A673 (cell line): ENCODE data around the gene MAPK8IP1. TPM values are rescaled to one million over a fixed set of nuclear protein-coding genes. Genes with fewer than 3 reads are reported as not detected.

Experiments used
- BruUV-seq: library from RNA; stranded (reverse); fragments of 400-500 nt; replicated peaks from 2 replicates; lab custom pipeline; 2021; lab: Mats Ljungman, UMichigan
- CTCF ChIA-PET: fragments of 300-600 bp; sonication (Branson Sonifier 250); formaldehyde crosslinking; loops from one replicate; lab custom pipeline; 2022; ENCODE audit warnings: antibody characterized with exemption; lab: Charles Lee
- POLR2A ChIA-PET: fragments of 300-600 bp; sonication (Branson Sonifier 250); formaldehyde crosslinking; loops from one replicate; lab custom pipeline; 2022; ENCODE audit warnings: antibody characterized with exemption; ENCODE audit not compliant: low non-redundant PET; lab: Charles Lee
- DNase-seq: peaks from one replicate; pipeline ENCODE4 v3.0.0-alpha.2; 2015; ENCODE audit warnings: low spot score
- H3K27ac ChIP-seq: fragments of 200-600 bp; sonication (generic); 2 replicates; pipeline ENCODE4 v1.5.1; 2016; ENCODE audit warnings: mixed run types, low read depth, mild to moderate bottlenecking, mixed read lengths, antibody characterized with exemption, low read length; ENCODE audit not compliant: poor library complexity, severe bottlenecking
- H3K27me3 ChIP-seq: fragments of 200-600 bp; sonication (generic); replicated peaks from 2 replicates; pipeline ENCODE4 v1.6.1; 2017; ENCODE audit warnings: mixed run types, low read depth, mild to moderate bottlenecking, mixed read lengths, antibody characterized with exemption, low read length; ENCODE audit not compliant: insufficient read depth, poor library complexity
- H3K36me3 ChIP-seq: fragments of 200-600 bp; sonication (generic); 2 replicates; pipeline ENCODE4 v1.6.1; 2016; ENCODE audit warnings: mixed run types, mild to moderate bottlenecking, mixed read lengths, antibody characterized with exemption, low read length; ENCODE audit not compliant: insufficient read depth, poor library complexity, severe bottlenecking
- H3K4me1 ChIP-seq: fragments of 200-600 bp; sonication (generic); 2 replicates; pipeline ENCODE4 v1.6.1; 2017; ENCODE audit warnings: mixed run types, mild to moderate bottlenecking, mixed read lengths, antibody characterized with exemption, low read length; ENCODE audit not compliant: insufficient read depth, poor library complexity, severe bottlenecking
- H3K4me3 ChIP-seq: fragments of 200-600 bp; sonication (generic); 2 replicates; pipeline ENCODE4 v1.5.1; 2016; ENCODE audit warnings: low read depth, mixed run types, mild to moderate bottlenecking, mixed read lengths, low read length; ENCODE audit not compliant: poor library complexity, severe bottlenecking
- H3K9me3 ChIP-seq: fragments of 200-600 bp; sonication (generic); 2 replicates; pipeline ENCODE4 v1.6.1; 2016; ENCODE audit warnings: mixed run types, low read depth, mild to moderate bottlenecking, mixed read lengths, antibody characterized with exemption, low read length; ENCODE audit not compliant: poor library complexity, severe bottlenecking
- EZH2 ChIP-seq: fragments of 200-600 bp; sonication (generic); IDR thresholded peaks from 2 replicates; pipeline ENCODE4 v1.6.1; 2017; ENCODE audit warnings: borderline replicate concordance, low read depth, mild to moderate bottlenecking, mixed read lengths, antibody characterized with exemption, low read length; ENCODE audit not compliant: poor library complexity, severe bottlenecking
- intact Hi-C: fragments of 100-400 bp; cut with micrococcal nuclease; formaldehyde crosslinking; loops from one replicate; pipeline ENCODE4 v1.10.0; 2022; ENCODE audit not compliant: unreplicated experiment
- total RNA-seq: library from RNA; stranded (reverse); gene quantifications from 2 replicates; pipeline ENCODE4 v1.2.3, GENCODE V29; 2021
- TF ChIP-seq, protein P1 (sequence below): fragments of 300-800, 200-600 bp; sonication (generic); conservative IDR thresholded peaks from 2 replicates; pipeline ENCODE4 v1.5.1; 2017; ENCODE audit warnings: low read depth, mild to moderate bottlenecking, antibody characterized with exemption, low read length, moderate library complexity, mixed read lengths

Gene MAPK8IP1
- total RNA-seq, 1 experiment from 2014 or later: 46.0 TPM

DNA sequence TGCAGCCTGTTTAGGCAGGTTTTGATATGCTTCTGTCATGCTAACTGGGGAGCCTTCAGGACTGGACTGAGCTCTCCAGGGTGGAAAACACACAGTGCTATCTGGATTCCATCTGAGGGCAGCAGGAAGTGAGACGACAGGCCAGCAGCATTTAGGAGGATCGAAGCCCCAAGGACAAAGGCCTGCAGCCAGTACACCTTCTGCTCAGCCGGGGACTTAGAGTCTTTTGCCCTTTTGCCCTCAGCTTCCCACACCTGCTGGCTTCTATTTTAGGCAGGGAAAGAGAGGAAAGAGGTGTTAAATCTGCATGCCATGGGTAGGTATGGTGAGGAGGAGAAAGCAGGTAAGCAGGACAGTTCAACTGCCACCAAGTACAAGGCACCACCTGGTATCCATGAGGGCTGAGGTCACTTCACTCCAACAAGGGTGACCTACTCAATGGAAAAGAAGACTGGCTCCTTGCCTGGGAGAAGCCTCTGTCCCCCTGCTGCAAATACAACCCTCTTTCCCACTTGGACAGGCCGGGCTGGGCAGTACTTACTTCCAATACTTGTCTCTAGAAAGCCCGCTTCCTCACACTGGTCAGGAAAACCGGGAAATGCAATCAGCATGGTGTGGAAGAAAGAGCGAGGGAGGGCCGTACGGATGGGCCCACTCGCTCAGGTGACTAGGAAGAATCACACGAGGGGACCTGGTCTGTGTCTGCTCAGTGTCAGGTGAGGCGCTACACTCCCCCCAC, 49.3 kb downstream of the MAPK8IP1 start:
- intact Hi-C loops: no loop called here
- H3K4me3 ChIP-seq: no peak overlapping the region
- H3K9me3 ChIP-seq: no peaks in the 10 kb centered on the region
- H3K4me1 ChIP-seq: no peaks in the 10 kb centered on the region
- POLR2A ChIA-PET: no interaction called here
- no peak for TF ChIP-seq EZH2
- TF ChIP-seq, protein P1, sequence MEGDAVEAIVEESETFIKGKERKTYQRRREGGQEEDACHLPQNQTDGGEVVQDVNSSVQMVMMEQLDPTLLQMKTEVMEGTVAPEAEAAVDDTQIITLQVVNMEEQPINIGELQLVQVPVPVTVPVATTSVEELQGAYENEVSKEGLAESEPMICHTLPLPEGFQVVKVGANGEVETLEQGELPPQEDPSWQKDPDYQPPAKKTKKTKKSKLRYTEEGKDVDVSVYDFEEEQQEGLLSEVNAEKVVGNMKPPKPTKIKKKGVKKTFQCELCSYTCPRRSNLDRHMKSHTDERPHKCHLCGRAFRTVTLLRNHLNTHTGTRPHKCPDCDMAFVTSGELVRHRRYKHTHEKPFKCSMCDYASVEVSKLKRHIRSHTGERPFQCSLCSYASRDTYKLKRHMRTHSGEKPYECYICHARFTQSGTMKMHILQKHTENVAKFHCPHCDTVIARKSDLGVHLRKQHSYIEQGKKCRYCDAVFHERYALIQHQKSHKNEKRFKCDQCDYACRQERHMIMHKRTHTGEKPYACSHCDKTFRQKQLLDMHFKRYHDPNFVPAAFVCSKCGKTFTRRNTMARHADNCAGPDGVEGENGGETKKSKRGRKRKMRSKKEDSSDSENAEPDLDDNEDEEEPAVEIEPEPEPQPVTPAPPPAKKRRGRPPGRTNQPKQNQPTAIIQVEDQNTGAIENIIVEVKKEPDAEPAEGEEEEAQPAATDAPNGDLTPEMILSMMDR: no peak
- H3K27ac ChIP-seq: no peak overlapping the region
- no peak for DNase-seq
- BruUV-seq: no TSS peak
- H3K36me3 ChIP-seq: peaks cover 46% of the 10 kb centered on the region
- H3K27me3 ChIP-seq: no peaks in the 10 kb centered on the region
- CTCF ChIA-PET: interaction anchor here (0.7 kb wide), 1 partner anchor 62 kb away, joined by 3 read pairs; no protein-coding TSS in a partner anchor

DNA sequence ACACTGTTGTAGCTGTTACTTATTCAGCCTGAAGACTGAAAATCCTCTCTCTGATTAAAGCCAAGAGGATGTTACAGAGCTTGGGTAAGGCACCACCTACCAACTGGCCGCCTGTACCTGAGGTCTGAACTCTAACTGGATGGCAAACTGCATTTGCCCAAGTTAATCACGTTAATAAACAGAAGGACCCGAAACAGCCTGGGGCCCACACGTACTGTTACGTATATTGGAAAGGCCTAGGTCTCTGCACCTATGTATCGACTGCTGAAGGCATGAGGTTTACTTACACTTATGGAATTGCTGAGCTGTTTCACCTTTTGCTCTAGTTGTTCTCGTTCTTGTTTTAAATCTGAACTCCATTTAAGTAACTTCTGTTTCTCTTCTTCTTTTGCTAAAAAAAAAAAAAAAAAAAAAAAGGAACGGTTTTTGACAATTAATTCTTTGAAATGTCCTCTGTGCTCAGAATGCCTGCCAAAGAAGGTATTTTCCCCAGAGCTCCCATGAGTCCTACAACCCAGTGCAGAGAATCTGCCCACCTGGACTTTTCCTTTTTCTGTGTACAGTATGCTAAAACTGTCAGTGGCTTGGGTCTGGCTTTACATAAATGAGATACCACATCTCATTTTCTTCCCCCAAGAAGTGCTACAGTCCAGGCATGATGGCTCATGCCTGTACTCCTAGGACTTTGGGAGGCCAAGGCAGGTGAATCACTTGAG, 50.1 kb downstream of the MAPK8IP1 start:
- intact Hi-C loops: no loop called here
- TF ChIP-seq, protein P1: no peak
- no peak for TF ChIP-seq EZH2
- ChIA-PET CTCF (no interaction called here), POLR2A (no interaction called here)
- Histone ChIP-seq H3K27ac (no peak overlapping the region), H3K27me3 (no peaks in the 10 kb centered on the region), H3K9me3 (no peaks in the 10 kb centered on the region), H3K4me1 (no peaks in the 10 kb centered on the region), H3K4me3 (no peak overlapping the region), H3K36me3 (peaks cover 46% of the 10 kb centered on the region)
- BruUV-seq: no TSS peak
- no peak for DNase-seq

DNA sequence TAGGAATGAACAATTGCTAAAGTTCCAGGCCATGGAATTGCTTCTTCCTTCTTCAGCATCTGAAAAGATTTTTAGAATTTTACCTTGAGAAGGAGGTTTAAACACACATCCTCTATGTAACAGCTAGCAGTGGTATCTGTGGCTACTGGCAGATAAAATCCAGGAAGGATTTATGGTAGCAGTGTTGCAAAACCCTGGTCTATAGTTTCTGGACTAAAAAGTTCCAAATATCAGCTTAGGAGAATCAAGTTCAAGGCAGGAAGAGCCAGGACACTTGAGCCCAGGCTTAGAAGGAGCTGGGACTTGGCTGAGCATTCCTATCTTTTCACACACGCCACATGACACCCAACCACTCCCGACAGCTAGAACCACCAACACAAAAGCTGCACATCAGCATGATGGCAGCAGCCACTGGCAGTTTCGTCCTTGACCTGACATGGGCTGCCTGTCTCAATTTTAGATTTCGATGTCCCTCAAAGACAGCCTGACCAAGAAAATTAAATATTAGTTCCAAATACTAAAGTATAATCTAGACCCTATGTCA, 51.1 kb downstream of the MAPK8IP1 start:
- intact Hi-C loops: no loop called here
- no peak for TF ChIP-seq EZH2
- TF ChIP-seq, protein P1: no peak
- Histone ChIP-seq H3K36me3 (peaks cover 46% of the 10 kb centered on the region), H3K9me3 (no peaks in the 10 kb centered on the region), H3K4me3 (no peak overlapping the region), H3K27ac (no peak overlapping the region), H3K27me3 (no peaks in the 10 kb centered on the region), H3K4me1 (no peaks in the 10 kb centered on the region)
- ChIA-PET POLR2A (interaction anchor here (0.6 kb wide), 1 partner anchor 307 kb away, joined by 4 read pairs; no protein-coding TSS in a partner anchor), CTCF (interaction anchor here (0.7 kb wide), 1 partner anchor 703 kb away, joined by 3 read pairs; no protein-coding TSS in a partner anchor)
- no peak for DNase-seq
- BruUV-seq: no TSS peak
